OCI-LY1 (cell line): ENCODE results near the gene AHSP.

Source experiments
- H2AFZ ChIP-seq: fragments of 200-600 bp; sonication (generic), shearing (Covaris generic); 2 replicates; pipeline ENCODE4 v1.6.0; 2014; ENCODE audit warnings: antibody characterized with exemption, mild to moderate bottlenecking, low read length
- H3F3A ChIP-seq: fragments of 200-600 bp; sonication (generic), shearing (Covaris generic); 2 replicates; pipeline ENCODE4 v1.6.0; 2014; ENCODE audit warnings: mild to moderate bottlenecking, antibody characterized with exemption, low read length, moderate library complexity; ENCODE audit not compliant: insufficient read depth
- H3K27ac ChIP-seq: fragments of 200-600 bp; sonication (generic); 2 replicates; pipeline ENCODE4 v1.5.1; 2014; ENCODE audit warnings: low read length, mixed run types, mild to moderate bottlenecking, low read depth; ENCODE audit not compliant: poor library complexity, severe bottlenecking
- H3K27me3 ChIP-seq: fragments of 200-600 bp; sonication (generic); 2 replicates; pipeline ENCODE4 v1.6.0; 2014; ENCODE audit warnings: antibody characterized with exemption, mild to moderate bottlenecking, low read length, moderate library complexity; ENCODE audit not compliant: insufficient read depth
- H3K36me3 ChIP-seq: fragments of 200-600 bp; sonication (generic); 2 replicates; pipeline ENCODE4 v1.6.1; 2014; ENCODE audit warnings: mild to moderate bottlenecking, antibody characterized with exemption, low read length, moderate library complexity, mixed read lengths; ENCODE audit not compliant: insufficient read depth
- H3K4me1 ChIP-seq: fragments of 200-600 bp; sonication (generic); 2 replicates; pipeline ENCODE4 v1.5.1; 2014; ENCODE audit warnings: mild to moderate bottlenecking, low read length, moderate library complexity; ENCODE audit not compliant: insufficient read depth, severe bottlenecking
- H3K4me2 ChIP-seq: fragments of 200-600 bp; sonication (generic), shearing (Covaris generic); 2 replicates; pipeline ENCODE4 v1.6.1; 2014; ENCODE audit warnings: low read length
- H3K4me3 ChIP-seq: fragments of 200-600 bp; sonication (generic); 2 replicates; pipeline ENCODE4 v1.5.1; 2014; ENCODE audit warnings: low read length, low read depth, mild to moderate bottlenecking, mixed read lengths; ENCODE audit not compliant: poor library complexity, severe bottlenecking
- H3K79me2 ChIP-seq: fragments of 200-600 bp; shearing (Covaris generic); 2 replicates; pipeline ENCODE4 v1.6.1; 2016; ENCODE audit warnings: mixed run types, low read length, mixed read lengths; ENCODE audit not compliant: insufficient read depth
- H3K9ac ChIP-seq: fragments of 200-600 bp; sonication (generic), shearing (Covaris generic); 2 replicates; pipeline ENCODE4 v1.6.1; 2014; ENCODE audit warnings: mild to moderate bottlenecking, low read length, mixed read lengths
- H3K9me2 ChIP-seq: fragments of 200-600 bp; sonication (generic), shearing (Covaris generic); 2 replicates; pipeline ENCODE4 v1.6.1; 2014; ENCODE audit warnings: low read depth, mild to moderate bottlenecking, low read length, mixed read lengths
- H3K9me3 ChIP-seq: fragments of 200-600 bp; shearing (Covaris generic); 2 replicates; pipeline ENCODE4 v1.6.1; 2014; ENCODE audit warnings: low read length, mixed read lengths
- H4K20me1 ChIP-seq: fragments of 200-600 bp; sonication (generic), shearing (Covaris generic); 2 replicates; pipeline ENCODE4 v1.6.0; 2016; ENCODE audit warnings: mild to moderate bottlenecking, low read length; ENCODE audit not compliant: insufficient read depth
- CTCF ChIP-seq: fragments of 200-600 bp; sonication (generic), shearing (Covaris generic); IDR thresholded peaks from 2 replicates; pipeline ENCODE4 v1.5.1; 2017; ENCODE audit warnings: mild to moderate bottlenecking, antibody characterized with exemption, low read length, moderate library complexity, mixed read lengths
- EZH2 ChIP-seq: fragments of 200-600 bp; sonication (generic), shearing (Covaris generic); IDR thresholded peaks from 2 replicates; pipeline ENCODE4 v1.8.0; 2017; ENCODE audit warnings: borderline replicate concordance, mixed run types, mild to moderate bottlenecking, antibody characterized with exemption, low read length, moderate library complexity, mixed read lengths

The AHSP gene

GRCh38 chr16:31542763-31543162 is 15.1 kb downstream of the AHSP start:
- Histone ChIP-seq H3K36me3 (no peaks in the 10 kb centered on the region), H3K9me3 (no peaks in the 10 kb centered on the region), H3K4me3 (no peak overlapping the region), H3K27ac (no peak overlapping the region), H3K4me2 (no peak overlapping the region), H3K4me1 (no peaks in the 10 kb centered on the region), H3K27me3 (no peaks in the 10 kb centered on the region), H2AFZ (no peak overlapping the region), H3K9ac (no peak overlapping the region), H3F3A (no peaks in the 10 kb centered on the region), H3K9me2 (no peaks in the 10 kb centered on the region), H3K79me2 (no peaks in the 10 kb centered on the region), H4K20me1 (no peaks in the 10 kb centered on the region)
- TF ChIP-seq CTCF, result no peak
- no peak for TF ChIP-seq EZH2

GRCh38 chr16:31561426-31562233 is 33.9 kb downstream of the AHSP start:
- Histone ChIP-seq H2AFZ (no peak overlapping the region), H3F3A (no peaks in the 10 kb centered on the region), H3K9me3 (no peaks in the 10 kb centered on the region), H3K27ac (no peak overlapping the region), H3K36me3 (no peaks in the 10 kb centered on the region), H3K4me1 (no peaks in the 10 kb centered on the region), H3K9ac (no peak overlapping the region), H3K4me3 (no peak overlapping the region), H3K4me2 (no peak overlapping the region), H3K79me2 (no peaks in the 10 kb centered on the region), H3K27me3 (no peaks in the 10 kb centered on the region), H4K20me1 (no peaks in the 10 kb centered on the region), H3K9me2 (no peaks in the 10 kb centered on the region)
- TF ChIP-seq CTCF, result no peak
- no peak for TF ChIP-seq EZH2

- Histone ChIP-seq H3K79me2 (no peaks in the 10 kb centered on the region), H3K9me3 (no peaks in the 10 kb centered on the region), H3K4me1 (no peaks in the 10 kb centered on the region), H3K9me2 (no peaks in the 10 kb centered on the region), H4K20me1 (no peaks in the 10 kb centered on the region), H2AFZ (no peak overlapping the region), H3K27me3 (no peaks in the 10 kb centered on the region), H3K4me2 (no peak overlapping the region), H3K9ac (no peak overlapping the region), H3K4me3 (no peak overlapping the region), H3F3A (no peaks in the 10 kb centered on the region), H3K27ac (no peak overlapping the region), H3K36me3 (no peaks in the 10 kb centered on the region)
- no peak for TF ChIP-seq CTCF
- no peak for TF ChIP-seq EZH2
Measured at GRCh38 chr16:31568577-31569359, 41.1 kb downstream of the AHSP start.
